NCI-H2081 treated with DMSO at 0.1 percent for 48 hours (cell line): ENCODE results near the gene CCM2L.

Experiments used
- DNase-seq: peaks from one replicate; lab custom pipeline; 2025; lab: John Stamatoyannopoulos, UW

The CCM2L gene

DNA sequence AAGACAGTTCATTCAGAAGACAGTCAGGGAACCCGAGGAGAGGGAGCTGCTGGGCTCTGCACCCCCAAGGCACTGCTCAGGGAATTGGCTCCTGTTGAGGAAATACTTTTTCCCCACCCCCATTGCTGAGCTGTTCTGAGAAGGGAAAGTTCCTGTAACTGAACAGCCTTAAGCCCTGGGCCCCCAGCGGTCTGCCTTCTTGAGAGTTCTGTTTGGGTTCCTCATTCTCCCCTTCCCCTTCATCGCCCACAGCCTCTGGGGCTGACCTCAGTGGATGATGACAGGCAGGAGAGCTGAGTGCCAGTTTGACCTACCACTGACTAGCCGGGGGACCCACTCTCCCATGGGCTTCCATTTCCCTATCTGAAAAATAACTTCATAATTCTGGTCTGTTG lies 52.5 kb downstream of the CCM2L start:
- DNase-seq: no peak

DNA sequence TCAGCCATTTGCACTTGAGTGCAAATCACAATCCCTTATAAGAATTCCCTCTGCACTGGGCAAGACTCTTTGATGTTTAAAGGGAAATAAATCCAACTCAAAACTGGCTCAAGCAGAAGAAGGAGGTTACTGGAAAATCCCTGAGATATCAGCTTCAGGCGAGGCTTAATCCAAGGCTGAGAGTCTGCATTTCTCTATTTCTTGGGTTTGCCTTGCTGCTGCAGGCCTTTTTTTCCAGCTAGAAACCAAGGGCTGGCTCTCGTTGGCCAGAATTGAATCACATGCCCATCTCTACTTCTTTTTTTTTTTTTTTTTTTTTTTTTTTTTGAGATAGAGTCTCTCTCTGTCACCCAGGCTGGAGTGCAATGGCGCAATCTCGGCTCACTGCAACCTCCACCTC lies 53.5 kb downstream of the CCM2L start:
- DNase-seq: no peak

DNA sequence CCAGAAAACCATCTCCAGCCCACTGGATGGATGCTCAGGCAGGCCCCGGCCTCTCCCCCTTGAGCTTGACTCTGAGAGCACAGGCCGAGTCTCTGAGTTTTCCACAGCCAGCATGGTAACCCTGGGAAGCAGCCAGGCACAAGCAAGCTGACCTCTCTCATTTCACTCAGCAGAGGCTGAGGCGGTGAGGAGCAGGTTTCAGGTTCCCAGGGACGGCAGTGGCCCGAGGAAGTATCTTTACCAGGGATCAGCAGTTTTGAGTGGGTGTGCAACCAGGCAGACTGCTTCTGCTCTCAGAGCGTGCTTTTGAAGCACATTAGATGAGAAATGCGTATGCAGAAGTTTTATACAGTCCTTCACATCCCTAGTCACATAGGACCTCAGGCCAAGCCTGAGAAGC lies 54.4 kb downstream of the CCM2L start:
- DNase-seq: no peak

DNA sequence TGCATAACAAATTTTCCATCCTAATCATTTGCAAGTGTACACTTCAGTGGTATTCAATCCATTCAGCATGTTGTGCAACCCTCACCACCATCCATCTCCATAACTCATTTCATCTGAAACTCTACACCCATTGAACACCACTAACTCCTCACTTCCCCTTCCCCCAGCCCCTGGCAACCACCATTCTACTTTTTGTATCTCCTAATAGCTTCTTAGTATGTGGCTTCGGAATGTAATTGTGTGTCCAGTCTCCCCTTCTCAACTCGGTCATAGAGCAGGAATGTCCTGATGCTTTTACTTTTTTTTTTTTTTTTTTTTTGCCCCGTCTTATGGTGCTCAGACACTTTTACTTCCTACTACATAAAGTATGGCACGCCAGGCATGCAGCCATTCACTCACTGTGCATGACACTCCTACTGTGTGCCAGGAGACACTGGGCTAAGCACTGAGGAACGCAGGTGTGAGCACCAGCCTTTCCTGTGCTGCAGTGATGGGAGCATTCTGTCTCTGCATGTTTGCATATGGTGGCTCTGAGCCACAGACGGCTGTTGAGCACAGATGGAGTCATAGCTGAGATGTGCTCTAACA lies 57.1 kb downstream of the CCM2L start:
- DNase-seq: no peak

DNA sequence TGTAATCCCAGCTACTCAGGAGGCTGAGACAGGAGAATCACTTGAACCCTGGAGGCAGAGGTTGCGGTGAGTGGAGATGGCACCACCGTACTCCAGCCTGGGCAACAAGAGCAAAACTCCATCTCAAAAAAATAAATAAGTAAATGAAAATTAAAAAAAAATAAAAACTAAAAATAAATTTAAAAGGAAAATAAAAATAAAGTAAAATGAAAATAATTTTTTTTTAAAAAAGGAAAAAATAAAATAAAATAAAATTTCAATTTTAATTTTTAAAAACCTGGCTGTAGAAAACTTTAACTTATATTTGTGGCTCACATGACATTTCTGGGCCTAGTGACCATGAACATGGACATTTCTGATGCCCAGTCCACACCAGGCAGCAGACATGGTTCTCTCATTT lies 57.9 kb downstream of the CCM2L start:
- no peak for DNase-seq

DNA sequence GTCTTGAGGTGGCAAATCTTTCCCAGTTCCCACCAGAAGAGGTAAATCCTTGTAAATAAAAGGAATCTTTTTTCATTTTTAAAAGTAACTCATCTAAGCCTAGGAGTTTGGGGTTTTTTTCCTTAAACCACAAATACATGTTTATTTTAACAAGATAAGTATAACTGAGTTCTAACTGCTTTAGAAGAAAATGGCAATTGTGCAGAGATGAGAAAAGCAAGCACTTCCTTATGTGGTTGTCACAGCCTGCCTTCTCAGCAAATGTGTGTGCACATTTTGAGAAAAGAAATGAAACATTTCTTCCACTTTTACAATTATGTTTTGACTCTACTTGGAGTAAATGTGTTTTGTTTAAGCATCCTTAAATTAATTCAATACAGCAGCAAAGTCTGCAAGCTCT lies 59.5 kb downstream of the CCM2L start:
- no peak for DNase-seq

DNA sequence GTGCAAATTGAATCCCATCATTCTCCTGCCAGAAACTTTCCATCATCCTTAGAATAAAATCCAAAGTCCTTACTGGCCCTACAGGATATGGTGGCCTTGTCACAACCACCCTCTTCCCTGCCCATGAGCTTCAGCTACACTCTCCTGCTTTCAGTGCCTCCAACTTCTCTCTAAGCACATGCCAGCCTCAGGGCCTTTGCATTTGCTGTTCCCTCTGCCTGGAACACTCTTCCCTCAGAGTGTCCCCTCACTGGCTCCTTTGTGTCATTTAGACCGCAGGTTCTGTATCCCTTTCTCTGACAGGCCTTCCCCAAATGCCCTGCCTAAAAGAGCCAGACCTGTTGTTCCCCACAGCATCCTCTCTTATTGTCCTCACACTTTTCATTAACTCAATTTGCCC lies 60.0 kb downstream of the CCM2L start:
- no peak for DNase-seq

DNA sequence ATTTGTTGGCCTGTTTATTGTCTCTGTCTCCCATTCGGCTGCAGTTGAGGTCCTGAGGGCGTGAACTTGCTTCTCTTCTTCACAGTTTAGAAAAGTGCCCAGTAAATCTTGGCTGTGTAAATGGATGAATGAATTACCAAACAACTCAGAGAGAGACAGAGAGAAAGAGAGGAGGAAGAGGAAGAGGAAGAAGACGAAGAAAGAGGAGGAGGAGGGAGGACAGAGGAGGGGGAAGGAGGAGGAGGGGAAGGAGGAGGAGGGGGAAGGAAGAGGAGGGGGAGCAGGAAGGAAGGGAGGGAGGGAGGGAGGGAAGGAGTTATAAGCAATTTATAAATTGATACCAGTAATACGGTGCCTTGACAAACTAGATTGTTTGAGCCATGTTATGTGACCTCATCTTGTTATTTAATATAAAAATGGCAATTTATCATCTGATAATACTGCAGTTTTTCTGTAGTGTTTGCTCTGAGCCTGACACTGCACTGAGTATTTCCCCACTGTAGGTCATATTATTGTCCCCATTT lies 60.5 kb downstream of the CCM2L start:
- DNase-seq: no peak

DNA sequence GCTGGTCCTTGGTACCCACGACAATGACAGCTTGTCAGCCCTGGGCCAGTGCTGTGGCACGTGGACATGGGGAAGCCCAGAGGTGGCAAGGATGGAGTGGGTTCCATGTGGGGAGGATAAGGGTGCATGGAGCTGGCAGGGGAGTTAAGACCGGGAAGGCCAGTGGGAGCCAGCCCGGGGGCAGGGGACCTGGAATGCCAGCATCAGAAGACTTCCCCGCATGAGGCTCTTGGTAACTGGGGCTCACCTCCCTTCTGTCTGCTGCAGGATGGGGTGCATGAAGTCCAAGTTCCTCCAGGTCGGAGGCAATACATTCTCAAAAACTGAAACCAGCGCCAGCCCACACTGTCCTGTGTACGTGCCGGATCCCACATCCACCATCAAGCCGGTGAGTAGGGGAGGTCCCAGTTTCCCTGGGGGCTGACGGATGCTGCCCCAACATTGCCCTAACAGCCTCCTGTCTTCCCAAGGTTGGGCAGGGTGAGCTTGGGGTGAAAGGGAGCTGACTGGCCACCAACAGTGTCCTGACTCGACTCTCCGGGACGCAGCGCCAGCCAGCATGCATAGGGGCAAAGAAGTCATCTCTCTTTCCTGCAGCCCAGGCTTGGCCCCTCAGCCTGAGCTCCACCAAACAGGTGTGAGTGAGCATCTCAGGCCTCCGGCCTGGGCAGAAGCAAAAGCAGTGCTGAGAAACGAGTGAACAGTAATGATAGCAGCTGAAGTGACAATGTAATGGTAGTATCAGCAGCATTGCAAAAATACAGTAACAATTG lies 61.3 kb downstream of the CCM2L start:
- no peak for DNase-seq

DNA sequence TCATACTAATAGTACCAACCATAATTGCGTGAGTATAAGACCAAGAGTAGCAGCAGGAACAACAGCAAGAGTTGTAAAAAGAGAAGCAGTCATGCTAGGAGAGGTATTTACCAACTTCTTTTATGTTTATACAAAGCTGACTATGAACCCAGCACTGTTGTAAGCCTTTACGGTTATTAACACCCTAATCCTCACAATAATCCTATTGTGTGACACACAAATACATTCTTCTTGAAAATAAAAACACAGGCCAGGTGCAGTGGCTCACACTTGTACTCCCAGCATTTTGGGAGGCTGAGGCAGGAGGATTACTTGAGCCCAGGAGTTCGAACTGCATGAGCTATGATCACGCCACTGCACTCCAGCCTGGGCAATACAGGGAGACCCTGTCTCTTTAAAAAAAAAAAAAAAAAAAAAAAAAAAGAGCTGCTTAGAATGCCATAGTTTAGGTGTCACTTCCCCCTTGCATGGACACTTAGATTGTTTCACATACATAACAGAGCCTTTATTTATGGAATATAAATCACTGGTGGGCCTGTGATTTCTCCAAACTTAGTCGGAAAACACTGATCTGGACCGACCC lies 62.0 kb downstream of the CCM2L start:
- DNase-seq: no peak

DNA sequence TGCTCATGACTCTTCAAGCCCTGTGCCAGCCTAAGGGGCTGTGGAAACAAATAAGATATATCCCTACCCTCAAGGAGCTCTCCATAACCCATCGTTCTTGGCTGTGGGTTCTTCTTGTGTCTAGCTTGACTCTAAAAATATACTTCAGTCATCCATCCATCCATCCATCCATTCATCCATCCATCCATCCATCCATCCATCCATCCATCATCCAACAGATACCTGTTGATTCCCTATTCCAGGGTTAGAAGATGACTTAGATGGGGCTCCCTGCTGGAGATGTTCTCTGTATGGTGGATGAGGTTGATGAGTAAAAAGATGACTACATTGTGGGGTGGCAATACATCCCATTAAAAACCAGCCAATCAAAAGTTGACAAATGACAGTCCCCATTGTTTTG lies 65.3 kb downstream of the CCM2L start:
- no peak for DNase-seq

DNA sequence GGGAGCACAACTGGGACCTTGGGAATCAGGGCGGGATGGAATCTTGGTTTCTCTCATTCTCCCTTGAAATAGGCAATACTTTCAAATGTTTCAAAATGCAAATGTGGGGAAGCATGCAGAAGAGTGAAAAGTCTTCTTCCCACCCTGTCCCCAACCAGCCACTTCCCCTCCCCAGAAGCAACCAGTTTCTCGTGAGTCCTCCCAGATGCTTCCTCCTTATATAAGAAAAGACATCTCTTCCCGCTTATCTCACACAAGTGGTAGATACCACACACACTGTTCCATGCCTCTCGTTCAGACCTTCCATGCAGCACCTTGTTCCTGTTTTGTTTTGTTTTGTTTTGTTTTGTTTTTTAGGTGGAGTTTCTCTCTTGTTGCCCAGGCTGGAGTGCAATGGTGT lies 67.0 kb downstream of the CCM2L start:
- no peak for DNase-seq

DNA sequence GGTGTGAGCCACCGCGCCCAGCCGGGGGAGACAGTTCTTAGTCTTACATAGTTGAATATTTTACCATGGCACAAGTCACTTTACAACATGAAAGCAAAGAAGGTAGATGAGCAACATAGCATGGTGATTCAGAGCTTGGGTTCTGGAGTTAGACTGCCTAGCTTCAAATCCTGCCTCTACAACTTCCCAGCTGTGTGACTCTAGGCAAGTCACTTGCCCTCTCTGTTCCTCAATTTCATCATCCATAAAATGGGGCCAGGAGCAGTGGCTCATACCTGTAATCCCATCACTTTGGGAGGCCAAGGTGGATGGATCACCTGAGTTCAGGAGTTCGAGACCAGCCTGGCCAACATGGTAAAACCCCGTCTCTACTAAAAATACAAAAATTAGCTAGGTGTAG lies 68.1 kb downstream of the CCM2L start:
- no peak for DNase-seq

DNA sequence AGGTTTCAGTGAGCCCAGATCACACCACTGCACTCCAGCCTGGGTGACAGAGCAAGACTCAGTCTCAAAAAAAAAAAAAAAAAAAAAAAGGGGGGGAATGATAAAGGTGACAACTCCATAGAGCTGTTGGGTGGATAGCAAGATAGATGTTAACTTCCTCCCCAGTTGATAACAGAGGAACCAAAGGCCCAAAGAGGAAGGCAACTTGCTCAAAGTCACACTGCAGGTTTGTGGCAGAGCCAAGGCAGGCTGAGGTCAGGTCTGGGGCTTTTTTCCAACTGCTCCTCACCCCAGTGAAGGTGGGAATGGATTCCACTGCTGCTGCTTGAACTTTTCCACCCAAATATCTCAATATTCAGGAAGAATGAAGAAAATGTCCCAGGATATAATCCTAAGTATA lies 68.6 kb downstream of the CCM2L start:
- no peak for DNase-seq

DNA sequence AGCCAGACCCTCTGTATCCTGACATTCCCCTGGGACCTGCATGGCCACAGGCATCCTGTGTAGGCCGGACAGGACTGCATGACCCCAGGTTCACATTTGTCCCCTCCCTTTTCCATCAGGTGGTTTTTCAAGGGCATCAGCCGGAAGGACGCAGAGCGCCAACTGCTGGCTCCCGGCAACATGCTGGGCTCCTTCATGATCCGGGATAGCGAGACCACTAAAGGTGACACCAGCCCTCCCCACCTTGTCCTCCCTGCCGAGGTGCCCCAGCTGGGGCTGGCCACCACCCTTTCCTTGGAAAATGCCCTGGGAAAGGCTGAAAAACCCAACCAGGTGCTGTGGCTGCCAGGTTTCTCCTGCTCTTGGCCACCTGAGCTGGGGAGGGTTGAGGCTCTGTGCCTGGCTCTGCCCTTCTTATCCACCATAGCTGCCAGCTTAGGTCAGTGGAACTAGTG lies 69.4 kb downstream of the CCM2L start:
- no peak for DNase-seq

DNA sequence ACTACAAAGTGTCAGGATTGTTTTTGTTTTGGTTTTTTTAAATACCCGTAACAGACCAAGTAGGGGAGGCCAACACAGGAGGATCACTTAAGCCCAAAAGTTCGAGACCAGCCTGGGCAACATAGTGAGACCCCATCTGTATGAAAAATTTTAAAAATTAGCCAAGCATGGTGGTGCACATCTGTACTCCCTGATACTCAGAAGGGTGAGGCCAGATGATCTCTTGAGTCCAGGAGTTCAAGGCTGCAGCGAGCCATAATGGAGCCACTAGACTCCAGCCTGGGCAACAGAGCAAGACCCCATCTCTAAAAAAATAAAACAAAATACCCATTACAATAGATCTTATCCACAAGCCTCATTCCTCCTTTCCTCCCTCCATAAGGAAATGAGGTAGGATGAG lies 70.5 kb downstream of the CCM2L start:
- DNase-seq: no peak
